HepG2 (cell line): ENCODE measurements around the gene RILPL1. TPM values are rescaled to one million over a fixed set of nuclear protein-coding genes. Genes with fewer than 3 reads are reported as not detected.

Source experiments
- ARID5B ChIP-seq: IDR thresholded peaks from 2 replicates; pipeline ENCODE4 v1.4.0; 2020; ENCODE audit warnings: mild to moderate bottlenecking, missing genetic modification reagents
- CC2D1A ChIP-seq: sonication (generic); formaldehyde crosslinking; IDR thresholded peaks from 2 replicates; pipeline ENCODE4 v1.8.1; 2023; ENCODE audit warnings: mild to moderate bottlenecking, missing genetic modification reagents
- HIVEP1 ChIP-seq: sonication (generic); formaldehyde crosslinking; IDR thresholded peaks from 2 replicates; pipeline ENCODE4 v1.4.0; 2020; ENCODE audit warnings: mild to moderate bottlenecking, missing genetic modification reagents
- HOXA3 ChIP-seq: sonication (generic); formaldehyde crosslinking; IDR thresholded peaks from 2 replicates; pipeline ENCODE4 v1.5.0; 2020; ENCODE audit warnings: missing genetic modification reagents
- ZMYM3 ChIP-seq: sonication (generic); formaldehyde crosslinking; IDR thresholded peaks from 2 replicates; pipeline ENCODE4 v1.5.1; 2020; ENCODE audit warnings: mild to moderate bottlenecking, missing genetic modification reagents
- ZNF292 ChIP-seq: sonication (generic); formaldehyde crosslinking; IDR thresholded peaks from 2 replicates; pipeline ENCODE4 v1.8.1; 2022; ENCODE audit warnings: mild to moderate bottlenecking, low read depth, missing genetic modification reagents, borderline replicate concordance
- ZNF441 ChIP-seq: sonication (generic); formaldehyde crosslinking; IDR thresholded peaks from 2 replicates; pipeline ENCODE4 v1.7.0; 2021; ENCODE audit warnings: missing genetic modification reagents, borderline replicate concordance
- ZNF563 ChIP-seq: sonication (generic); formaldehyde crosslinking; IDR thresholded peaks from 2 replicates; pipeline ENCODE4 v1.8.0; 2022; ENCODE audit warnings: mild to moderate bottlenecking, moderate library complexity, missing genetic modification reagents
- ZNF619 ChIP-seq: sonication (generic); formaldehyde crosslinking; IDR thresholded peaks from 2 replicates; pipeline ENCODE4 v1.4.0; 2020; ENCODE audit warnings: mild to moderate bottlenecking, missing genetic modification reagents
- ZNF687 ChIP-seq: sonication (generic); formaldehyde crosslinking; IDR thresholded peaks from 2 replicates; pipeline ENCODE4 v1.5.1; 2020; ENCODE audit warnings: mild to moderate bottlenecking, missing genetic modification reagents, moderate library complexity
- ZNF709 ChIP-seq: sonication (generic); formaldehyde crosslinking; IDR thresholded peaks from 2 replicates; pipeline ENCODE4 v1.5.0; 2020; ENCODE audit warnings: mild to moderate bottlenecking, missing genetic modification reagents
- polyA plus RNA-seq, 8 experiments: library from polyadenylated mRNA; depleted of rRNA in 3 of 8; stranded (reverse) in 7 of 8; unstranded in 1 of 8; fragments of >200 nt; fragmentation: Illumina TruSeq in 4 of 8; extraction: Trizol in 4 of 8; gene quantifications; 2 replicates each; pipeline versions ENCODE4 v1.2.1 to v1.2.3, GENCODE V29; 2011 to 2016; ENCODE audit warnings: low read depth in 4 of 8, missing spikeins in 1 of 8, mixed read lengths in 1 of 8; ENCODE audit not compliant: insufficient read depth in 1 of 8
- total RNA-seq, 5 experiments: library from RNA; depleted of rRNA; stranded (reverse); fragments of >200 nt; fragmentation: Illumina TruSeq; extraction: Trizol; gene quantifications; 2 replicates each; pipeline ENCODE4 v1.2.3, GENCODE V29; 2016; ENCODE audit warnings: low read depth in 1 of 5

RILPL1 gene
- total and polyA plus RNA-seq, 2 of the 13 experiments (the other 11 are each of a cell fraction or from before 2014, with no cell fraction given), result 5.8 to 28.4 TPM

DNA sequence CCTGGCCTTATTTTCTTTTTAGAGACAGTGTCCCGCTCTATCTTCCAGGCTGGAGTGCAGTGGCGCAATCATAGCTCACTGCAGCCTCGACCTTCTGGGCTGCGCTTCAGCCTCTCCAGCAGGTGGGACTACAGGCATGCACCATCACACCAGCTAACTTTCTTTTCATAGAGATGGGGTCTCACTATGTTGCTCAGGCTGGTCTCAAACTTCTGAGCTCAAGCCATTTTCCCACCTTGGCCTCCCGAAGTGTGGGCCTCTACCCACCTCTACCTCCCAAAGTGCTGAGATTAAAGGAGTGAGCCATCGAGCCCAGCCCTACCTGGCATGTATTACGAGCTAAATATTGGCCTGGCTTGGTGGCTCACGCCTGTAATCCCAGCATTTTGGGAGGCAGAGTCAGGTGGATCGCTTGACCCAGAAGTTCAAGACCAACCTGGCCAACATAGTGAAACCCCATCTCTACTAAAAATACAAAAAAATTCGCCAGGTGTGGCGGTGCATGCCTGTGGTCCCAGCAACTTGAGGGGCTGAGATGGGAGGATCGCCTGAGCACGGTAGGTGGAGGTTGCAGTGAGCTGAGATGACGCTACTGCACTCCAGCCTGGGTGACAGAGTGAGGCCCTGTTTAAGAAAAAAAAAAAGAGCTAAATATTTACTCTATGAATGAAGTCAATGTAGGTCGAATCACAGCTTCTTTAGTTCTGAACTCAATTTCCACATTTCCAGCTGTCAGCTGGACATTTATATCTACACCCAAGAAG, 7.6 kb upstream of the RILPL1 start (continued):
- TF ChIP-seq HIVEP1 (CRISPR knock-in tag) (no peak), HOXA3 (CRISPR knock-in tag) (peak; percentile 39; the same call in 1 of the 2 replicates), ZNF619 (0 out of 2 replicates have a peak, but pooled peaks have one; percentile 25), ZMYM3 (CRISPR knock-in tag) (peak; percentile 94), ZNF441 (peak; percentile 10; the same call in 1 of the 2 replicates), ZNF709 (CRISPR knock-in tag) (no peak), ZNF292 (CRISPR knock-in tag) (0 out of 2 replicates have a peak, but pooled peaks have one; percentile 63), CC2D1A (CRISPR knock-in tag) (no peak), ARID5B (CRISPR knock-in tag) (peak; percentile 37; the same call in 1 of the 2 replicates), ZNF687 (CRISPR knock-in tag) (peak; percentile 41), ZNF563 (CRISPR knock-in tag) (0 out of 2 replicates have a peak, but pooled peaks have one; percentile 45)
